Osteocyte (in vitro differentiated cells): ENCODE results near the gene CETN2. TPM values are rescaled to one million over a fixed set of nuclear protein-coding genes. Genes with fewer than 3 reads are reported as not detected.

Source experiments
- DNase-seq: peaks from one replicate; pipeline ENCODE4 v3.0.0; 2021; ENCODE audit warnings: mixed read lengths; ENCODE audit not compliant: unreplicated experiment; ENCODE audit errors: extremely low spot score
- H3K27ac Mint-ChIP-seq: one replicate; pipeline ENCODE4 v1.8.0; 2021; ENCODE audit warnings: mild to moderate bottlenecking, mixed read lengths; ENCODE audit not compliant: unreplicated experiment
- H3K27me3 Mint-ChIP-seq: one replicate; pipeline ENCODE4 v1.8.0; 2021; ENCODE audit warnings: mixed read lengths; ENCODE audit not compliant: unreplicated experiment
- H3K36me3 Mint-ChIP-seq: one replicate; pipeline ENCODE4 v1.8.0; 2021; ENCODE audit warnings: mixed read lengths; ENCODE audit not compliant: unreplicated experiment
- H3K4me1 Mint-ChIP-seq: one replicate; pipeline ENCODE4 v1.8.0; 2021; ENCODE audit warnings: mixed read lengths; ENCODE audit not compliant: unreplicated experiment
- H3K4me3 Mint-ChIP-seq: one replicate; pipeline ENCODE4 v1.8.0; 2021; ENCODE audit warnings: mild to moderate bottlenecking, moderate library complexity, mixed read lengths; ENCODE audit not compliant: unreplicated experiment
- H3K9me3 Mint-ChIP-seq: one replicate; pipeline ENCODE4 v1.8.0; 2021; ENCODE audit warnings: mixed read lengths; ENCODE audit not compliant: unreplicated experiment
- CTCF ChIP-seq: fragments of 200-600 bp; sonication (generic); IDR thresholded peaks from 2 replicates; pipeline ENCODE4 v1.5.0; 2021; ENCODE audit warnings: antibody characterized with exemption, mild to moderate bottlenecking, moderate library complexity
- total RNA-seq: library from RNA; stranded (reverse); gene quantifications from 2 replicates; pipeline ENCODE4 v1.2.1, GENCODE V29; 2021

CETN2 gene
- total RNA-seq, 1 donor from 2014 or later, result 34.8 TPM

DNA sequence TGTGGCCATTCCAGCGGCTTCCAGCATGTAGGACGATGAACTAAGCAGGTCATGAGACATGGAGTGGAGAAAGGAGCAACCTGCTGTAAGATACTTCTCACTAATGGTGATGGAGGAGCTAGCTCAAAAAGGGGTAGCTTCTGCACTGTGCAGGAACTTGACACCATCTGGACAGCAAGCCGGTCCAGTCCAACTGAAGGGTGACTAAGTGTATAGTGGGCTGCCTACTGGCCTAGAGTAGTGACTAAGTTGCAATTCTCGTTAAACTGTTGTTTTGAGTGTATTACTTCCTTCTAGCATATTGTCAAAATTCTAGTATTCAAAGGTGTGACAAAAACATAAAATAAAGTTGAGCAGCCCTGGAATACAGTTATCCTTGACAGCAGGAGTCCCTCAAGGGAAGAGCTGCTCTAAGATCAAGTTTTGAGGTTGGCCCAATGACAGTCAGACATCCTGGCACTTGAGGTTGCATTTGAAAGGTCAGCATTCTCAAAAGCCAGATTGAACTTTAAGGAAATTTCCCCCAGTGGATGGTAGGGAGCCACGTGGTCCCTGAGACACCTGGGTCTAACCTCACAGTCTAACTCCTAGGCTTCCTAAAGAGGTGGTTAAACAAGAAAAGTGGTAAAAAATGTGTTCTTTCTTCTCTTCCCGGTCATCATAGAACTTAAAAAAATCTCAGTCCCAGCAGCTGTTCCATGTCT lies 8.0 kb downstream of the CETN2 start:
- no peak overlapping the region for H3K4me3 Mint-ChIP-seq
- peaks cover 2% of the 10 kb centered on the region for H3K36me3 Mint-ChIP-seq
- H3K9me3 Mint-ChIP-seq, result no peaks in the 10 kb centered on the region
- peaks cover 5% of the 10 kb centered on the region for H3K27me3 Mint-ChIP-seq
- no peak for TF ChIP-seq CTCF
- no peak for DNase-seq
- H3K4me1 Mint-ChIP-seq, result no peaks in the 10 kb centered on the region
- H3K27ac Mint-ChIP-seq, result no peak overlapping the region

DNA sequence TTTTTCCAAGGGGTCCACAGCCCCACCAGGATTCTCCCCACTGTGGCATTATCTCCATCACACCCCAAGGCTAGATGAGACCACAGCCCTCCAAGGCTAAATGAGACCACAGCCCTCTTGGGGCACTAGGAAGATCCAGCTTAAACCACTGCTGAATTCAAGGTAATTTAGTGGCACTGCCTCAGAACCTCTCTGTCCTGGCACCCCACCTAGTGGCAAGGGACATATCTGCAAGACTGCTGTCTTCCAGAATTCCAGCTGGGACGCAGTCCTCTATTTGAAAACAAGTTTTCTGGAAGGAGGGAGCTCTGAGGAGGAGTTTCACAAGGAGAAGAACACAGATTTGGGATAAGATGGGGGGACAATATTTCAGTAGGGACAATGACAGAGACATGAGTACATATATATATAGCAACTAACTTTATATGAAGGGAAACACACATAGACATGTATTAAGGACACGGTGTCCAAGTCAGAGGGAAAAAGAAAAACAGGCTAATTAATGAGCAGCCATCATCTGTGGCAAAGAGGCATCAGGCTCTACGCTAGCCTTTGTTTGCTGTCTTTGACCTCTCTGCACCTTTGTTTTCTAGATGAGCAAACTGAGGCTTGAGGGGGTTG lies 9.3 kb downstream of the CETN2 start:
- Mint-ChIP-seq H3K36me3 (no peaks in the 10 kb centered on the region), H3K4me3 (no peak overlapping the region), H3K27ac (no peak overlapping the region), H3K9me3 (no peaks in the 10 kb centered on the region), H3K27me3 (peaks cover 5% of the 10 kb centered on the region), H3K4me1 (peaks cover 1% of the 10 kb centered on the region)
- peak; percentile 48 for TF ChIP-seq CTCF
- DNase-seq, result no peak

GRCh38 chrX:152819732-152820131 lies 10.8 kb downstream of the CETN2 start:
- Mint-ChIP-seq H3K4me1 (peaks cover 1% of the 10 kb centered on the region), H3K36me3 (no peaks in the 10 kb centered on the region), H3K27ac (no peak overlapping the region), H3K27me3 (peaks cover 5% of the 10 kb centered on the region), H3K4me3 (no peak overlapping the region), H3K9me3 (no peaks in the 10 kb centered on the region)
- DNase-seq, result no peak
- no peak for TF ChIP-seq CTCF

- TF ChIP-seq CTCF, result no peak
- DNase-seq, result no peak
- H3K4me1 Mint-ChIP-seq, result peaks cover 1% of the 10 kb centered on the region
- no peak overlapping the region for H3K4me3 Mint-ChIP-seq
- no peaks in the 10 kb centered on the region for H3K9me3 Mint-ChIP-seq
- H3K27ac Mint-ChIP-seq, result no peak overlapping the region
- no peaks in the 10 kb centered on the region for H3K36me3 Mint-ChIP-seq
- H3K27me3 Mint-ChIP-seq, result peaks cover 5% of the 10 kb centered on the region
These were observed 11.3 kb downstream of the CETN2 start for GRCh38 chrX:152819266-152819665.

DNA sequence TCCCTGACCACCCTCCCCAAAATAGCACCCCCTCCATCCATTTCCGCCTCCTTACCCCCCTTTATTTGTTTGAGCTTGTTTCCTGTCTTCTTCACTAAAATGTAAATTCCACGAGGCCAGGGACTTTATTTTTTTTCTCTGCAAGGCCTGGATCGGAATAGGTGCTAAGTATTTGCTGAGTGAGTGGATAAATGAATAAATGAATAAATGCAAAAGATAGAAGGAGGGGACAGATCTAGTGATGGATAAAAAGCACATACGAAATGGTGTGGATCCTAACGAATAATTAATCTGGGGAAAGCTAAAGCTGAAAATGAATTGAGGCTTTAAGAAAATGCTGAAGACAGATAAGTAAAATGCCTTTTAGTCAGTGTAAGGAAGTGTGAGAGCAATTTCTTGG lies 12.2 kb downstream of the CETN2 start:
- Mint-ChIP-seq H3K27ac (no peak overlapping the region), H3K4me1 (peaks cover 1% of the 10 kb centered on the region), H3K36me3 (no peaks in the 10 kb centered on the region), H3K9me3 (no peaks in the 10 kb centered on the region), H3K4me3 (no peak overlapping the region), H3K27me3 (peaks cover 5% of the 10 kb centered on the region)
- no peak for DNase-seq
- TF ChIP-seq CTCF, result no peak
